Endodermal cell (in vitro differentiated cells): ENCODE results near the gene SNORC. TPM values are rescaled to one million over a fixed set of nuclear protein-coding genes. Genes with fewer than 3 reads are reported as not detected.
A peak's percentile ranks its signal among the peaks of the same experiment; 100 is the strongest.

Experiments used
- DNase-seq: peaks from one replicate; pipeline ENCODE4 v3.0.0-alpha.2; 2017
- H3K27ac ChIP-seq: 2 replicates; pipeline ENCODE4 v1.5.1; 2013; ENCODE audit warnings: mild to moderate bottlenecking, low read depth, low read length, moderate library complexity
- H3K27me3 ChIP-seq: 2 replicates; pipeline ENCODE4 v1.6.1; 2013; ENCODE audit warnings: mild to moderate bottlenecking, low read length, moderate library complexity; ENCODE audit not compliant: insufficient read depth, control insufficient read depth, poor library complexity, severe bottlenecking
- H3K36me3 ChIP-seq: 2 replicates; pipeline ENCODE4 v1.7.0; 2013; ENCODE audit warnings: mild to moderate bottlenecking, low read length, moderate library complexity; ENCODE audit not compliant: control insufficient read depth, insufficient read depth
- H3K4me1 ChIP-seq: one replicate; pipeline ENCODE4 v1.7.0; 2013; ENCODE audit warnings: low read length; ENCODE audit not compliant: control insufficient read depth, insufficient read depth
- H3K4me3 ChIP-seq: 2 replicates; pipeline ENCODE4 v1.5.1; 2013; ENCODE audit warnings: mild to moderate bottlenecking, low read length, moderate library complexity
- H3K9ac ChIP-seq: 2 replicates; pipeline ENCODE4 v1.6.1; 2013; ENCODE audit warnings: mild to moderate bottlenecking, low read length, moderate library complexity; ENCODE audit not compliant: poor library complexity, severe bottlenecking; ENCODE audit errors: extremely low read depth
- H3K9me3 ChIP-seq: 2 replicates; pipeline ENCODE4 v1.6.1; 2013; ENCODE audit warnings: mild to moderate bottlenecking, low read length, moderate library complexity; ENCODE audit not compliant: control insufficient read depth
- H3K27ac Mint-ChIP-seq: 2 replicates; pipeline ENCODE4 v1.8.0; 2020; ENCODE audit warnings: mixed read lengths
- H3K27me3 Mint-ChIP-seq: 2 replicates; pipeline ENCODE4 v1.8.0; 2021; ENCODE audit warnings: mild to moderate bottlenecking, mixed read lengths; ENCODE audit not compliant: insufficient read depth
- H3K36me3 Mint-ChIP-seq: 2 replicates; pipeline ENCODE4 v1.8.0; 2020; ENCODE audit warnings: low read depth, mixed read lengths
- H3K4me1 Mint-ChIP-seq: 2 replicates; pipeline ENCODE4 v1.8.0; 2020; ENCODE audit warnings: mixed read lengths
- H3K4me3 Mint-ChIP-seq: 2 replicates; pipeline ENCODE4 v1.8.0; 2020; ENCODE audit warnings: mild to moderate bottlenecking, moderate library complexity, mixed read lengths
- H3K9me3 Mint-ChIP-seq: 2 replicates; pipeline ENCODE4 v1.8.0; 2020; ENCODE audit warnings: mild to moderate bottlenecking, mixed read lengths
- WGBS, 2 experiments: methylation state at CpG; one replicate each; pipeline versions ENCODE4 v1.1.5 to v1.1.7; 2013; ENCODE audit warnings: missing lambda C conversion rate in 2 of 2, mixed read lengths in 1 of 2; ENCODE audit not compliant: insufficient coverage in 1 of 2, insufficient read length in 1 of 2; 5-methylcytosine and 5-hydroxymethylcytosine counted together
- total RNA-seq, 2 donors: library from RNA; stranded (reverse); fragmentation: NEBNext Ultra II Directional in 1 of 2; extraction: Animal tissue kit (Norgen Biotek cat#: 25700) in 1 of 2; gene quantifications; 2 replicates in 1 of 2; 3 replicates in 1 of 2; pipeline ENCODE4 v1.2.1, GENCODE V29; 2021
- TF ChIP-seq, protein P1 (sequence below): fragments of 200-600 bp; sonication (generic); conservative IDR thresholded peaks from 2 replicates; pipeline ENCODE4 v1.5.0; 2021; ENCODE audit warnings: antibody characterized with exemption, mild to moderate bottlenecking

Gene SNORC
- total RNA-seq, 2 donors from 2014 or later: 3.6 to 5.0 TPM

DNA sequence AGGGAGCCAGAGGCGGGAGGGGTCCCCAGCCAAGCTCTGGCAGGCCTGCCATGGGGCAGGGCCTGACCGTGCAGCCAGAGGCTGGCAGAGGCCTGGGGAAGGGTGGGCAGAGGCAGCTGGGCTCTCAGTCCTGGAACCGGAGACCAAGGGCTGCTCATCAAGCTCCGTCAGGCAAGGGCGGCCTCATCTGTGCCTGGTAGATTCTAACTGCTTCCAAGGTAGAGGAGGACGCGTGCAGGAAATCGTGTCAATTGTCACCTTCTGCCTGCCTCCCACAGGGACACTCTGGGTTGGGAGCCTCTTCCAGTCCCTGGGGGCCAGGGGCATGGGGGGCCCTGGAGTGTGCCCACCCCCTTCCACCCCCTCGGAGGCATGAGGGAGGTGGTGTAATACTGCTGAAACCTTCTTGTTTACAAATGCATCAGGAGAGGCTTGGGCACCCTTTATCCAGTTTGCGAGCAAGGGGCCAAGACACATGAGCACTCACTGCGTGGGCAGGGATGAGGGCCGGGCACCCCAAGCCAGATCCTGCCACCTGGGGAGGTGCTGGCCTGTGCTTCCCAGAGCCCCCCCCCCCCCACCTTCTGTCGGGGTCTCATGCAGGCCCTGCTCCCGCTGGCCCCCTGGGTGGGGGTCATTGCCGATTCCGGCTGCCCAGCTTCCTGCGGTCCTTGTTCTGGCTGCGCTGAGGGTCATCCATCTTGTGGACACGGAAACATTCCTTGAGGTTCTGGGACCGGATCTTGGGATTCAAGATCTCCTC lies 9.0 kb downstream of the SNORC start:
- Mint-ChIP-seq H3K4me3 (no peak overlapping the region), H3K9me3 (no peaks in the 10 kb centered on the region), H3K36me3 (no peaks in the 10 kb centered on the region), H3K27me3 (peaks cover 29% of the 10 kb centered on the region), H3K4me1 (no peaks in the 10 kb centered on the region), H3K27ac (no peak overlapping the region)
- no peaks in the 10 kb centered on the region for H3K4me1 ChIP-seq
- H3K36me3 ChIP-seq: no peaks in the 10 kb centered on the region
- peak; percentile 33 for DNase-seq
- 90 to 93% methylated on average over 17 to 20 of the region's 20 CpGs for WGBS, 2 experiments
- no peak overlapping the region for H3K4me3 ChIP-seq
- TF ChIP-seq, protein P1, sequence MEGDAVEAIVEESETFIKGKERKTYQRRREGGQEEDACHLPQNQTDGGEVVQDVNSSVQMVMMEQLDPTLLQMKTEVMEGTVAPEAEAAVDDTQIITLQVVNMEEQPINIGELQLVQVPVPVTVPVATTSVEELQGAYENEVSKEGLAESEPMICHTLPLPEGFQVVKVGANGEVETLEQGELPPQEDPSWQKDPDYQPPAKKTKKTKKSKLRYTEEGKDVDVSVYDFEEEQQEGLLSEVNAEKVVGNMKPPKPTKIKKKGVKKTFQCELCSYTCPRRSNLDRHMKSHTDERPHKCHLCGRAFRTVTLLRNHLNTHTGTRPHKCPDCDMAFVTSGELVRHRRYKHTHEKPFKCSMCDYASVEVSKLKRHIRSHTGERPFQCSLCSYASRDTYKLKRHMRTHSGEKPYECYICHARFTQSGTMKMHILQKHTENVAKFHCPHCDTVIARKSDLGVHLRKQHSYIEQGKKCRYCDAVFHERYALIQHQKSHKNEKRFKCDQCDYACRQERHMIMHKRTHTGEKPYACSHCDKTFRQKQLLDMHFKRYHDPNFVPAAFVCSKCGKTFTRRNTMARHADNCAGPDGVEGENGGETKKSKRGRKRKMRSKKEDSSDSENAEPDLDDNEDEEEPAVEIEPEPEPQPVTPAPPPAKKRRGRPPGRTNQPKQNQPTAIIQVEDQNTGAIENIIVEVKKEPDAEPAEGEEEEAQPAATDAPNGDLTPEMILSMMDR: no peak
- H3K27ac ChIP-seq: no peak overlapping the region
- H3K27me3 ChIP-seq: peaks cover 20% of the 10 kb centered on the region
- no peak overlapping the region for H3K9ac ChIP-seq
- H3K9me3 ChIP-seq: no peaks in the 10 kb centered on the region

GRCh38 chr2:232879618-232880494 lies 9.8 kb downstream of the SNORC start:
- H3K9ac ChIP-seq: no peak overlapping the region
- Mint-ChIP-seq H3K4me1 (no peaks in the 10 kb centered on the region), H3K4me3 (no peak overlapping the region), H3K27me3 (peaks cover 26% of the 10 kb centered on the region), H3K27ac (no peak overlapping the region), H3K36me3 (no peaks in the 10 kb centered on the region), H3K9me3 (no peaks in the 10 kb centered on the region)
- peaks cover 20% of the 10 kb centered on the region for H3K27me3 ChIP-seq
- H3K36me3 ChIP-seq: no peaks in the 10 kb centered on the region
- DNase-seq: peak; percentile 40
- no peak overlapping the region for H3K27ac ChIP-seq
- no peak overlapping the region for H3K4me3 ChIP-seq
- TF ChIP-seq, protein P1: peak; percentile 13
- WGBS, 2 experiments: 90 to 92% methylated on average over 12 to 21 of the region's 21 CpGs
- no peaks in the 10 kb centered on the region for H3K9me3 ChIP-seq
- no peaks in the 10 kb centered on the region for H3K4me1 ChIP-seq

GRCh38 chr2:232880764-232881351 lies 10.8 kb downstream of the SNORC start:
- Mint-ChIP-seq H3K4me1 (no peaks in the 10 kb centered on the region), H3K27me3 (peaks cover 17% of the 10 kb centered on the region), H3K27ac (no peak overlapping the region), H3K4me3 (no peak overlapping the region), H3K36me3 (no peaks in the 10 kb centered on the region), H3K9me3 (no peaks in the 10 kb centered on the region)
- Histone ChIP-seq H3K4me1 (no peaks in the 10 kb centered on the region), H3K9ac (no peak overlapping the region), H3K36me3 (no peaks in the 10 kb centered on the region), H3K9me3 (no peaks in the 10 kb centered on the region), H3K27me3 (peaks cover 14% of the 10 kb centered on the region), H3K4me3 (no peak overlapping the region), H3K27ac (no peak overlapping the region)
- DNase-seq: peak; percentile 36
- TF ChIP-seq, protein P1: no peak
- 97 to 100% methylated on average over 4 to 17 of the region's 17 CpGs for WGBS, 2 experiments
